Stimulated activated CD4-positive, alpha-beta T cell treated with anti-CD3 and anti-CD28 coated beads, Interleukin-4, amount 100 ng/mL, for 1 hour (primary cell): Measurements from ENCODE around the gene C16orf95.
"Not testable (repeated sequence)": the region's sequence is repeated elsewhere in the genome, so short reads cannot be mapped to it uniquely, and the experiment has no call there.

Experiments used
- DNase-seq: peaks from one replicate; pipeline ENCODE4 v3.0.0-alpha.2; 2020

Gene C16orf95

GRCh38 chr16:87345726-87346424 lies 28.7 kb upstream of the C16orf95 start:
- DNase-seq, result no peak

DNA sequence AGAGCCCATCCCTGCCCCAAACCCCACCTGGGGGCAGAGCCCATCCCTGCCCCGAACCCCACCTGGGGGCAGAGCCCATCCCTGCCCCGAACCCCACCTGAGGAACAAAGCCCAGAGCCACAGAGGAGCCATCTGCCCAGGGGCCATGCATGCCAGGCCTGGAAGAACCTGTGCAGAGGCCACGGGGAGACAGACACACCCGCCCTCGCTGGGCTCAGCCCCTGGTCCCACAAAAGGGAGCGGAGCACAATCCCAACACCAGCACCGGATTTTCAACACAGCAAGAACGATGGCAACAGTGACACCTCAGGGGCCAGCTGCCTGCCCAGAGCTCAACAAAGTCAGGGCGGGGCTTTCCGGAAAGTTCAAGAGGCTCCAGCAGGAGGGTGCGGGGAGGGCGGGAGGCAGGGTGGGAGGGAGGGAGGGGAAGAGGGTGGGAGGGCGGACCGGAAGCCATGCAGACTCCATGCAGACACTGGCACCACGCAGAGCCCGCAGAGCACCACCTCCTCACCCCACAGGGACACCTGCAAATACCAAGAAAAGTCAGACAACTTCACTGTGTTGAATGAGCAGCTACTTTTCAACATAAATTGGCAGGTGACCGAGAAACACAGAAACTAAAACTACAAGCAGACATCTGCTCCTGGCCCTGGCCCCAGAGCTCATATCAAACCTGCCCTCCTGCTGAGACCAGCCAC lies 27.9 kb upstream of the C16orf95 start:
- peak; percentile 48 for DNase-seq

GRCh38 chr16:87344165-87344930 lies 27.2 kb upstream of the C16orf95 start:
- DNase-seq, result no peak

- DNase-seq, result no peak
Measured at GRCh38 chr16:87343753-87344050, 26.5 kb upstream of the C16orf95 start.

DNA sequence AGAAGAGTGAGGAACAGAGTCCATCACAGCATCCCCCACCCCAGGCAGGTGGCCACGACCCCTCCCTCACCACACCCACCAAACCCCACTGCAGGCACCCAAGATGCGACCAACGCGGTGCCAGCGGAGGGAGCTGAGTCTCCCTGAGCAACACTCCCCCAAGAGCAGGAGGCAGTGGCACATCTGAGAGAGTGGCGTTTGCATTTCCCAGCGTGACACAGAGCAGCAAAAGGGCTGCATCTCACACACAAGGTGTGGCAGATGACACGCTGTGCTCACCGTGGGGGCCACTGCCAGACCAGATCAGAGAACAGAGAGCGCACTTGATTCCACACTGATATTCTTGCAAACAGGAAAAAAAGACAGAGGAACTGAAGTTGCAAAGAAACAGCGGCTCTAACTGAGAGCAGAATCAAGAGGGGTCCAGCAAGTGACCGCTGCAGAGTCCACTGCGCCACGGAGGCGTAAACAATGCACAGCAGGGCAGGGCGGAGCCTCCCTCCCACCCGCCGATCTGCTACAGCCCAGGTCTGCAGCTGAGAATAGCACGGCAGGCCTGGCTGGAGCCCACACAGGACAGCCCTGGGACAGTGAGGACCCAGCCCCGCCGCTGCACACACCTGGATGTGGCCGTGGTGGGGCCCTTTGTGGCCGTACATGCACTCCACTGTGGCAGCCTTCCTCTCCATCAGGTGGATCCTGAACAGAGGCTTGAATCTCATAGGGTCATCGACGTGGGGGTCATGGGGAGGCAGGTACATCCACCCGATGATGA lies 26.0 kb upstream of the C16orf95 start:
- no peak for DNase-seq

DNA sequence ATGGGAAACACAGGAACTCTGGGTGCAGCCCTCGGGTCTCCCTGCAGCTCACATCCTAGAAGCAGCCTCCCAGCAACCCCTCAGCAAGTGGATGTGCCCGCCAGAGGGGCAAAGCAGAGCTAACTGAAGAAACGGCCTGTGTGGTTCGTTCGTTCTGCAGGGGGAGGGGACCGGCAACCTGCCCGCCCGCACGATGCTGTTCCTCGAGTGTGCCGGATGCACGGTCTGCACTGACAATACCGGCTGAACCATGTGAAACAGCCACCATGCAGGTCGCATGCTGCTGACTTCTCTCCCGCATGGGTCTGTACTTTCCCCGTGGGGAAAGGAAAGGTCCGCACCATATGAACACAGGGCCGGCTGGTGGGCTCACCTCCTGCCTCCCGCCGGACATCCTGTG lies 25.3 kb upstream of the C16orf95 start:
- DNase-seq, result no peak

DNA sequence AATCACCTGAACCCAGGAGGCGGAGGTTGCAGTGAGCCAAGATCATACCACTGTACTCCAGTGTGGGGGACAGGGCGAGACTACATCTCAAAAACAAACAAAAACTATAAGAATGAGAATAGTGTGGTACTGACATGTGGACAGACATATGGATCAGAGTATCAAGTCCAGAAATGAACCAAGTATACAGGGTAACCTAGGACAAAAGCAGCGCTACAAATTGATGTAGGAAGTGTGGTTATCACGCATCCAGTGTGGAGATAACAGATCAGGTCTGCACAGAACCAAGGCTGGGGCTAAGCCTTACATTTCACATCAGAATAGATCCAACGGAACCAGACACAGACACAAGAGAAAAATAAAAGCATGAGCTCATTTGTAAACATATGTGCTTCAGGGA lies 23.0 kb upstream of the C16orf95 start:
- DNase-seq, result no peak

DNA sequence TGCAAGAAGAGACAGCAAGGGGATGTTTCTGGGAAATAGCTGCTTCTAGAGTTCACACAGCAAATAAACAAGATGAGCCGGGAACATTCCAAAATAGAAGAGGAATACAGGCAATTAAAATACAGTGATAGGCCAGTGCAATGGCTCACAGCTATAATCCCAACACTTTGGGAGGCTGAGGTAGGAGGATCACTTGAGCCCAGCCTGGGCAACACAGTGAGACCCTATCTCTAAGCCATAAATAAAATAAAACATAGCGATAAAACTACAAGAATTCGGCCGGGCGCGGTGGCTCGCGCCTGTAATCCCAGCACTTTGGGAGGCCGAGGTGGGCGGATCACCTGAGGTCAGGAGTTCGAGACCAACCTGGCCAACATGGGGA lies 22.5 kb upstream of the C16orf95 start:
- DNase-seq, result not testable (repeated sequence)

DNA sequence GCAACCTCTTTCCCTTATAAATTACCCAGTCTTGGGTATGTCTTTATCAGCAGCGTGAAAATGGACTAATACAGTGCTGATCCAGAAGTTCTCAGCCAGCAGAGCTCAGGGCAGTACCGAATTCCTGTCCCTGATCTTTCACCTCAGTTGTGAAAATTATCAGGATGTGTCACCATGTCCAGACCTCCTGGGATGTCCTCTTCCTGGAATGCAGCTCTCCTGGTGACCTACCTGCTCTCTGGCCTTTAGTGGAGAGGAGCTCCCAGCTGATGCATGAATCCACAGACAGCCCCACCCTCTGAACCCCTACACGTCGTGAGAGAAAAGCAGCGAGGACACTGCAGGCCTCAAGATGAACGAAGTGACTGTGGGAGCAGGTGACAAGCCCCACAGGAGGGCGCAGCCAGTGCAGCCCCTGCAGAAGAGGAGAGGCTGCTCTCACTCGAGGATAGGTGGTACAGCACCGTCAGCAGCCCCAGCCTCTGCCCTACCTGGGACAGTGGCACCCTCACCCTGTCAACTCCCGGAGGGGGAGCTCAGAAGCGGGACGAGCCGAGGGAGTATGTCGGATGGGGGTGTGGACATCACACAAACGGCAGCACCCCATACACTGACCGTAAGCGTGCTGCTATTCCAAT lies 22.0 kb upstream of the C16orf95 start:
- DNase-seq, result no peak

DNA sequence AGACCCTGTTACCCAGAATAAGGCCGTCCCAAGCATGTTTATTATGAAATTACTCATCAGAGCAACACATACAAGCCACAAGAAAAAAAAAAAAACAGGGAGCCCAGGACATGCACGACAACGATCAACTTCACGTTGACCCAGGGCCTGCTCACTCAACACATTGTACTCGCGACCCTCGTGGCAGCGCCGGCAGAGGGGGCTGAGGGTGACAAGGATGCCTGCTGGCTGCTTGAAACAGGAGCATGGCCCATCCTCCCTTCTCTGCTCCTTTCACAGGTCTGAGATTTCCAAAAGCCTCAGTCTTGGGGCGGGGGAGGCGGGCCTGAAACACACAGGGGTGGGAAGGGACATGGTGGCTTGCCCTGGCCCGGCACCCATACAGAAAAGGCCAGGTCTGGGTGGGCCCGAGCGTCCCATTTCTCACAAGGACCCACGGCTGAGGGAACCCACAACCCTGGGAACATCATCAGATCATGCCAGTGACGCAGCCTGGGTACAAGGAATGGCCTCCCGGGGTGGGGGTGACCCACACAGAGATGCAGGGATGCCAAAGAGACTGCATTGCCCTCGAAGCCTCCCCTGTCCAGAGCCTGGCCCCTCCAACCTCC lies 21.1 kb upstream of the C16orf95 start:
- DNase-seq, result no peak

DNA sequence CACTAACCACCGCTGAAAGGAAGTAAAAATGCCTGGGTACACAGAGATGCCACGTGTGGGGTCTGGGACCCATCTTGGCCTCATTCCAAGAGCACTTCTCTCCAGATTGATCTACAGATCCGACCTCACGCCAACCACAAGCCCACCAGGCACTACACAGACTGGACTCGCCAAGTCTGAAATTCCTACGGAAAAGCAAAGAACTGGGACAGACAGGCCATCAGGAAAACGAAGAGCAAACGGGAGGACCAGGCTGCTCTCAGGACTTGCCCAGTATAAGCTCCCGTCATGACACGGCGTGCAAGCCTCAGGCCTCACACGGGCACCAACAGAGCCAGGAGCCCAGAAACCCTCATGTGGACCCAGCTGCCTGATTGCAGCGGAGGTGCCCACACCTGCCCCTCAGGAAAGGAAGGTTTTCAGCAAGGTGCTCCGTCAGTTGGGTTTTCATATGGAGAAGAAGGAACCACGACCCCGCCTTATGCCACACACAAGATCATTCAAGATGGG lies 20.1 kb upstream of the C16orf95 start:
- DNase-seq, result no peak

DNA sequence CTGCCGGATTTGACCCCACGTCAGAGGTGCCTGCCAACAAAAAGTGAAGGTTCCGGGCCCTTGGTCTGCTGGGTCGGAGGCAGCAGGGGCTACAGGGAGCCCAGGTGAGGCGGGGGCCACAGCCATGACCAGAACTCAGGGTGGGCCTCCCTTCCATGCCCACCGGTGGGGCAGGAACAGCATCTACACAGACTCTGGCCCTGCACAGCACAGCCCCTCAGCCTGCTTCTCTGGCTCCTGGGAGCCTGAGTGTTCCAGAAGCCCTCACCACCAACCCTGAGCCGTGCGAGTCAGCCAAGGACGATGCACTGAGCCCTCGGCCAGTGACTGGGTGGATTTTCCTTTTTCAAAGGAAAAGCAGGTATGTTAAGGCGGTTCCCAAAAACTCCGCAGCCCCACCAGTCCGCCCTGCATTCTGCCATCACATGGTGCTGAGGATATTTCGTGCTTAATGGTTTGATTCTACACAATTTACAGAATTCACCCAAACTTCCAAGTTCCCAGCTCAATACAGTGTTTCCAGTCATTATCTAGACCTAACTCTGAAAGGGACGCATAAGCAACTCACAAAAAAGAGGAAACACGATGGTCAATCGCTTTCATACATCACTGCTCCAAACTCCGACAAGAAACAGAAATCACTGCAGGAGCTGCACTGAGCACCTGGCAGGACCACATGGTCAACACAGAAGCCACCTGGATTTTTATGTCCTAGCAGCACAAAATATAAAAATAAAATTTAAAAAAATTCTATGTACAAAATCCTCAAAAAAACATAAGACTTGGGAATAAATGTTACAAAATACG lies 19.4 kb upstream of the C16orf95 start:
- DNase-seq, result no peak

DNA sequence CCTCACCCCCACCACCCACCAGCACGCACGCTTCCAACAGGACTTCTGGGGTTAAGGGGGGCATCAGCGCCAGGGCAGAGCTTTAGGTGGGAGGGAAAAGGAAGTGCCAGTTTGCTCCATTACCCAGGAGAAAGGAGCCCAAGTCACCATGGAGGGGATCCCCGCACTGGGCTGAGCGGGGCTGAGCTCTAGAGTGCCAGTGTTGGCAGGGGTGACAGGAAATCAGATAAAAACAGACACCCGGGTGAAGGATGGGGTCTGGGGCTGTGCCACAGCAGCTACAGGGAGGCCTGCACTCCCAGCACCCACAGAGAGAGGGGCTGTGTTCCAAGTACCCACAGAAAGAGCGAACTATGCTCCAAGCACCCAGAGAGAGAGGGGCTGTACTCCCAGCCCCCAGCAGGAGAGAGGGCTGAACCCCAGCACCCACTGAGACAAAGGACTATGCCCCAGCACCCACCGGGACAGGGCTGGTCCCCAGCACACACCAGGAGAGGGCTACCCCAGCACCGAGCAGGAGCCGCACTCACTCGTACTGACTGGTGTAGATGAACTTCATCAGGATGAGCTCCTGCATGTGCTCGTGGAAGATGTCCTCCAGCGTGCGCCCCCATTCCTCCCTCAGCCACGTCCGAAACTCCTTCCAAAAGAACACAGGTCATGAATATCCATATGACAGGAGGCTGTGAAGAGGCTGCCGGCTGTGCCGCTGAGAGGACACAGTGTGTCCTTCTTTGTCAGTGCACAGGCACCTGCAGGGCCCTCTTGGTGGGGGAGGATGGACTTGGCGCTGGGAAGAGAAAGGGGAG lies 18.6 kb upstream of the C16orf95 start:
- no peak for DNase-seq

- no peak for DNase-seq
Measured at GRCh38 chr16:87334651-87335624, 17.7 kb upstream of the C16orf95 start.

GRCh38 chr16:87333581-87334331 lies 16.6 kb upstream of the C16orf95 start:
- DNase-seq, result no peak

GRCh38 chr16:87333101-87333500 lies 15.9 kb upstream of the C16orf95 start:
- no peak for DNase-seq

DNA sequence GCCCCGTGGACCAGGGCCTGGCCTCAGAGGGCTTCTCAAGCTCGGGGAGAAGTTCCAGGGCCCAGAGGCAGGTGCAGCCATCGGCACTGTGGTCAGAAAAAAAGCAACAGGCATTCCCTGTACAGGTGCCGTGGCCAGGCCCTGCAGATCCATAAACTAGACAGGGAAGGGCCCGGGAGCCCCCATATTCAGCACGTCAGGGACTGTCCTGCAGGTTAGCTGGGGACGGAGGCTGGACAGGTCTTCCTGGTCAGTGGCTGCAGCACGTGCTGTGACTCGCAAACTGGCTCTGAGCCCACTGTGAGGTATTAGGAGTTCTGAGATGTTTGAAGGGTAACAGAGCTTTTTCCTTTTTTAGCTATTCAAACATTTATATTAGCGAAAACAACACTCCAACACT lies 15.0 kb upstream of the C16orf95 start:
- DNase-seq, result no peak

DNA sequence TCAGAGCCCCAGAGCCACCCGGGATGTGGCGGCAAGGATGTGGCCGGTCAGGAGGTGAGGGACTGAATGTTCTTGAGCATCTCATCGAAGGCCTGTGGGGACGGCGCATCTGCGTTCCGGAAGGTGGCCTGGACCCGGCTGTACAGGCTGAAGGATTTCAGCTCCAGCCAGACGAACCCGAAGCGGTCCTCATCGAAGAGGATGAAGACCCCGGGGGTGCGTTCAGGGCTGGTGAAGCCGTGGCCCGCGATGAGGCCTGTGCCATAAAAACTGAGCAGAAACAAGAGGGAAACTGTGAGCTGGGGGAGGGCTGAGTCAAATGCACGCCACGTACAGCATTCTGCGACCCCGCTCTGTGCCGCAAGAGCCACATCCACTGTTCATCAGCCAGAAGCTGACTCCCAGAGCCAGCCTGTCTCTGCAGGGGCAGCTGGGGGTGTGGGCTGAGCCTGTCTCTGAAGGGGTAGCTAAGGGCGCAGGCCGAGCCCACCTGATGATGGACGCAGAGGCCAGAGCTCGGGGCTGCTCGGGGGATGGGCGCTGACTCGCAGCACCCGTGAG lies 14.1 kb upstream of the C16orf95 start:
- DNase-seq, result no peak
